K562 (cell line): ENCODE measurements around the gene C5orf47. TPM values are rescaled to one million over a fixed set of nuclear protein-coding genes. Genes with fewer than 3 reads are reported as not detected.
"Not testable (repeated sequence)": the region's sequence is repeated elsewhere in the genome, so short reads cannot be mapped to it uniquely, and the experiment has no call there.

ENCODE experiments used
- ATAC-seq: fragments of 200-7000 bp; cut with Tn5 transposase; 3 replicates; pipeline ENCODE4 v1.9.1; 2020; ENCODE audit warnings: moderate library complexity
- BruUV-seq: library from RNA; stranded (reverse); fragments of 400-500 nt; replicated peaks from 2 replicates; lab custom pipeline; 2021; lab: Mats Ljungman, UMichigan
- CTCF ChIA-PET: fragments of 300-600 bp; formaldehyde crosslinking; extraction: SDS; loops from one replicate; lab custom pipeline; 2021; ENCODE audit warnings: low intra/inter-chr PET ratio; lab: Yijun Ruan, JAX
- POLR2A ChIA-PET: fragments of 300-600, 350-650 bp; sonication (Branson Sonifier 250); formaldehyde crosslinking; extraction: SDS; loops from one replicate; lab custom pipeline; 2021; ENCODE audit warnings: antibody characterized with exemption, inconsistent platforms; lab: Yijun Ruan, JAX
- DNase-seq, 4 experiments: peaks; one replicate each; pipeline versions ENCODE4 v3.0.0 to v3.0.0-alpha.2; 2011 to 2018; ENCODE audit warnings: low spot score in 3 of 4, mixed read lengths in 3 of 4; ENCODE audit errors: extremely low read depth in 1 of 4
- FAIRE-seq: peaks from 2 replicates; lab custom pipeline; 2011; peaks lifted over from hg19 to GRCh38; lab: Jason Lieb, UNC
- H2AFZ ChIP-seq: 2 replicates; pipeline ENCODE4 v1.6.0; 2011; ENCODE audit warnings: low read depth, low read length, control low read depth, inconsistent platforms
- H3K27ac ChIP-seq: fragments of 200-600 bp; 3 replicates; pipeline ENCODE4 v1.8.0; 2011; ENCODE audit warnings: low read depth, mild to moderate bottlenecking, control low read depth, inconsistent platforms, low read length, moderate library complexity, mixed read lengths; ENCODE audit errors: extremely low read depth
- H3K27me3 ChIP-seq, 2 experiments: fragments of 300-600 bp in 1 of 2; 2 replicates in 1 of 2; 3 replicates in 1 of 2; pipeline versions ENCODE4 v1.6.0 to v1.8.0; 2011; ENCODE audit warnings: inconsistent platforms in 2 of 2, low read length in 2 of 2, mild to moderate bottlenecking in 1 of 2, mixed read lengths in 1 of 2, moderate library complexity in 1 of 2; ENCODE audit not compliant: control insufficient read depth in 2 of 2, insufficient read depth in 2 of 2
- H3K36me3 ChIP-seq: fragments of 300-600 bp; 3 replicates; pipeline ENCODE4 v1.8.0; 2011; ENCODE audit warnings: mild to moderate bottlenecking, low read length, inconsistent platforms; ENCODE audit not compliant: control insufficient read depth, insufficient read depth
- H3K4me1 ChIP-seq, 2 experiments: fragments of 200-600 bp in 1 of 2; replicated peaks in 1 of 2; 2 replicates in 1 of 2; 3 replicates in 1 of 2; pipeline versions ENCODE4 v1.5.1 to v1.8.0; 2011; ENCODE audit warnings: inconsistent platforms in 2 of 2, low read length in 2 of 2, mild to moderate bottlenecking in 1 of 2, mixed read lengths in 1 of 2, moderate library complexity in 1 of 2; ENCODE audit not compliant: control insufficient read depth in 2 of 2, insufficient read depth in 2 of 2
- H3K4me2 ChIP-seq: 2 replicates; pipeline ENCODE4 v1.6.1; 2011; ENCODE audit warnings: low read length, control low read depth, inconsistent platforms, mixed read lengths; ENCODE audit not compliant: insufficient read depth
- H3K4me3 ChIP-seq: fragments of 200-600 bp; sonication (generic), shearing (Covaris generic); 2 replicates; pipeline ENCODE4 v1.5.1; 2016; ENCODE audit warnings: control low read depth, inconsistent platforms
- H3K79me2 ChIP-seq: fragments of 200-600 bp; 3 replicates; pipeline ENCODE4 v1.8.0; 2011; ENCODE audit warnings: low read length, inconsistent platforms; ENCODE audit not compliant: control insufficient read depth, insufficient read depth
- H3K9ac ChIP-seq, 2 experiments: 2 replicates each; pipeline versions ENCODE4 v1.6.0 to v1.6.1; 2011; ENCODE audit warnings: low read depth in 2 of 2, low read length in 2 of 2, control low read depth in 1 of 2, inconsistent platforms in 1 of 2, mild to moderate bottlenecking in 1 of 2, mixed read lengths in 1 of 2; ENCODE audit not compliant: insufficient read depth in 1 of 2
- H3K9me1 ChIP-seq: one replicate; pipeline ENCODE4 v1.6.0; 2011; ENCODE audit warnings: inconsistent platforms, mild to moderate bottlenecking, low read length, moderate library complexity; ENCODE audit not compliant: control insufficient read depth, insufficient read depth
- H3K9me3 ChIP-seq: replicated peaks from 2 replicates; pipeline ENCODE4 v1.5.1; 2011; ENCODE audit warnings: low read depth, low read length, inconsistent platforms; ENCODE audit not compliant: control insufficient read depth, insufficient read depth
- H4K20me1 ChIP-seq: replicated peaks from 2 replicates; pipeline ENCODE4 v1.6.1; 2011; ENCODE audit warnings: low read length, inconsistent platforms, mixed read lengths; ENCODE audit not compliant: control insufficient read depth, insufficient read depth
- RAD21 ChIP-seq, 2 experiments: fragments of 250-450 bp in 1 of 2; fragments of 450-650 bp in 1 of 2; sonication (Bioruptor Pico) in 1 of 2; formaldehyde crosslinking in 1 of 2; IDR thresholded peaks in 1 of 2; conservative IDR thresholded peaks in 1 of 2; 2 replicates each; pipeline versions ENCODE4 v1.4.0 to v1.8.0; 2020 to 2022; ENCODE audit warnings: mild to moderate bottlenecking in 2 of 2, moderate library complexity in 1 of 2
- SMC3 ChIP-seq: conservative IDR thresholded peaks from 2 replicates; pipeline ENCODE4 v1.6.1; 2011; ENCODE audit warnings: low read depth, low read length, improper control_type of control experiment; ENCODE audit not compliant: insufficient read depth
- ZNF24 ChIP-seq: fragments of 450-650 bp; IDR thresholded peaks from 2 replicates; pipeline ENCODE4 v1.6.1; 2016
- WGBS: fragments of 100-300 bp; shearing (Covaris generic); methylation state at CpG from one replicate; pipeline ENCODE4 v1.1.6; 2016; ENCODE audit warnings: low coverage, mixed read lengths; ENCODE audit not compliant: insufficient coverage; ENCODE audit errors: missing lambda C conversion rate; 5-methylcytosine and 5-hydroxymethylcytosine counted together
- in situ Hi-C: fragments of 300-500 bp; cut with MboI; formaldehyde crosslinking; loops from 4 replicates; pipeline ENCODE4 v1.15.0; 2018; ENCODE audit warnings: inconsistent platforms, mixed read lengths
- intact Hi-C: fragments of 100-400 bp; cut with micrococcal nuclease; formaldehyde crosslinking; loops from 2 replicates; pipeline ENCODE4 v1.14.2; 2022
- polyA plus RNA-seq, 8 experiments: library from polyadenylated mRNA; depleted of rRNA in 4 of 8; stranded (reverse) in 5 of 8; unstranded in 3 of 8; fragments of >200 nt; fragmentation: Nextera tagmentation in 2 of 8; fragmentation: Illumina TruSeq in 1 of 8; extraction: Ambion mirVana in 2 of 8; extraction: Trizol in 1 of 8; gene quantifications; 2 replicates each; pipeline versions ENCODE4 v1.2.1 to v1.2.3, GENCODE V29; 2011 to 2014; ENCODE audit warnings: inconsistent platforms in 1 of 8, missing spikeins in 1 of 8
- total RNA-seq, 7 experiments: library from RNA; depleted of rRNA in 6 of 7; stranded (reverse); fragments of >200 nt in 6 of 7; fragmentation: Illumina TruSeq in 2 of 7; extraction: Trizol in 2 of 7; gene quantifications; 2 replicates each; pipeline versions ENCODE4 v1.2.1 to v1.2.3, GENCODE V29; 2011 to 2021; ENCODE audit warnings: low replicate concordance in 1 of 7
- TF ChIP-seq, protein P1 (sequence below), 2 experiments: fragments of 450-650 bp; formaldehyde crosslinking in 1 of 2; IDR thresholded peaks; 2 replicates each; pipeline versions ENCODE4 v1.4.0 to v1.6.1; 2014 to 2020; ENCODE audit warnings: mild to moderate bottlenecking in 2 of 2, borderline replicate concordance in 1 of 2, low read depth in 1 of 2
- TF ChIP-seq, protein P2 (sequence below): fragments of 450-650 bp; formaldehyde crosslinking; IDR thresholded peaks from 2 replicates; pipeline ENCODE4 v1.4.0; 2020; ENCODE audit warnings: mild to moderate bottlenecking, moderate library complexity
- TF ChIP-seq, protein P3 (sequence below), 3 experiments: IDR thresholded peaks in 2 of 3; conservative IDR thresholded peaks in 1 of 3; 2 replicates each; pipeline ENCODE4 v1.5.1; 2011 to 2012; ENCODE audit warnings: low read length in 3 of 3, mild to moderate bottlenecking in 3 of 3, control low read depth in 2 of 3, improper control_type of control experiment in 1 of 3, inconsistent platforms in 1 of 3, low read depth in 1 of 3, mixed read lengths in 1 of 3, moderate library complexity in 1 of 3; ENCODE audit not compliant: insufficient read depth in 2 of 3

The C5orf47 gene
- total and polyA plus RNA-seq, 9 of the 15 experiments (the other 6 are each of a cell fraction or from before 2014, with no cell fraction given), result 0.08 TPM; not detected in 8

DNA sequence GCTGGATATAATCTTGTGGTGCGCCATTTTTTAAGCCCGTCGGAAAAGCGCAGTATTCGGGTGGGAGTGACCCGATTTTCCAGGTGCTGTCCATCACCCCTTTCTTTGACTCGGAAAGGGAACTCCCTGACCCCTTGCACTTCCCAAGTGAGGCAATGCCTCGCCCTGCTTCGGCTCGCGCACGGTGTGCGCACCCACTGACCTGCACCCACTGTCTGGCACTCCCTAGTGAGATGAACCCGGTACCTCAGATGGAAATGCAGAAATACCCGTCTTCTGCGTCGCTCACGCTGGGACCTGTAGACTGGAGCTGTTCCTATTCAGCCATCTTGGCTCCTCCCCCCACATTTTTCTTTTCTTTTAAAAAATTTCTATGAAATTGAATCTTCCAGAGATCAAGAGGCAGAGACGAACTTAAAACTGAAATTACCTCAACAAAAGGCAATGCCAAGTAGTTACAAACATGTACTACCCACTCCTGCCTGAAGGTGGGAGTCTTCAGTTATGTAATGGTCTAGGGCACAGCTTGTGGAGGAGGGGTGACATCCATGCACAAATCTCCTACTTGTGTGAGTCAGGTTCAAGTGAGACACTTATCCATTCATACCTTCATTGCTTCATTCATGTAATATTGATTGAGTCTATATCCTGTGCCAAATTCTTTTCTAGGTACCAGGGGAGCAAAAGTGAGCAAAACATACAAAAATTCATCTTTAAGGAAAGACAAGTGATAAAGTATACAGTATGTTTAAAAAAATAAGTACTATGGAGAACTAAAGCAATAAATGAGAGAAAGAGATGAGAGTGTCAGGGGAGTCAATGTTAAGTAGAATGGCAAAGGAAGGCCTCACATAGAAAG is 31.3 kb downstream of the C5orf47 start:
- H3K79me2 ChIP-seq, H3K9me1 ChIP-seq, BruUV-seq, H3K9ac ChIP-seq, H3K36me3 ChIP-seq, H4K20me1 ChIP-seq, H3K4me1 ChIP-seq, H3K4me3 ChIP-seq, in situ Hi-C loops, H3K27me3 ChIP-seq, H3K4me2 ChIP-seq, H3K9me3 ChIP-seq, H2AFZ ChIP-seq, H3K27ac ChIP-seq: not testable (repeated sequence)
- TF ChIP-seq, protein P1, sequence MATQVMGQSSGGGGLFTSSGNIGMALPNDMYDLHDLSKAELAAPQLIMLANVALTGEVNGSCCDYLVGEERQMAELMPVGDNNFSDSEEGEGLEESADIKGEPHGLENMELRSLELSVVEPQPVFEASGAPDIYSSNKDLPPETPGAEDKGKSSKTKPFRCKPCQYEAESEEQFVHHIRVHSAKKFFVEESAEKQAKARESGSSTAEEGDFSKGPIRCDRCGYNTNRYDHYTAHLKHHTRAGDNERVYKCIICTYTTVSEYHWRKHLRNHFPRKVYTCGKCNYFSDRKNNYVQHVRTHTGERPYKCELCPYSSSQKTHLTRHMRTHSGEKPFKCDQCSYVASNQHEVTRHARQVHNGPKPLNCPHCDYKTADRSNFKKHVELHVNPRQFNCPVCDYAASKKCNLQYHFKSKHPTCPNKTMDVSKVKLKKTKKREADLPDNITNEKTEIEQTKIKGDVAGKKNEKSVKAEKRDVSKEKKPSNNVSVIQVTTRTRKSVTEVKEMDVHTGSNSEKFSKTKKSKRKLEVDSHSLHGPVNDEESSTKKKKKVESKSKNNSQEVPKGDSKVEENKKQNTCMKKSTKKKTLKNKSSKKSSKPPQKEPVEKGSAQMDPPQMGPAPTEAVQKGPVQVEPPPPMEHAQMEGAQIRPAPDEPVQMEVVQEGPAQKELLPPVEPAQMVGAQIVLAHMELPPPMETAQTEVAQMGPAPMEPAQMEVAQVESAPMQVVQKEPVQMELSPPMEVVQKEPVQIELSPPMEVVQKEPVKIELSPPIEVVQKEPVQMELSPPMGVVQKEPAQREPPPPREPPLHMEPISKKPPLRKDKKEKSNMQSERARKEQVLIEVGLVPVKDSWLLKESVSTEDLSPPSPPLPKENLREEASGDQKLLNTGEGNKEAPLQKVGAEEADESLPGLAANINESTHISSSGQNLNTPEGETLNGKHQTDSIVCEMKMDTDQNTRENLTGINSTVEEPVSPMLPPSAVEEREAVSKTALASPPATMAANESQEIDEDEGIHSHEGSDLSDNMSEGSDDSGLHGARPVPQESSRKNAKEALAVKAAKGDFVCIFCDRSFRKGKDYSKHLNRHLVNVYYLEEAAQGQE (IDR thresholded peaks at IDR 0.05; ENCODE audit: borderline replicate concordance), result peak; percentile 49; the same call in 1 of the 2 replicates
- TF ChIP-seq, protein P1 (CRISPR knock-in tag; IDR thresholded peaks at IDR 0.05; ENCODE audit: low read depth), result not testable (repeated sequence)
- TF ChIP-seq, protein P2, sequence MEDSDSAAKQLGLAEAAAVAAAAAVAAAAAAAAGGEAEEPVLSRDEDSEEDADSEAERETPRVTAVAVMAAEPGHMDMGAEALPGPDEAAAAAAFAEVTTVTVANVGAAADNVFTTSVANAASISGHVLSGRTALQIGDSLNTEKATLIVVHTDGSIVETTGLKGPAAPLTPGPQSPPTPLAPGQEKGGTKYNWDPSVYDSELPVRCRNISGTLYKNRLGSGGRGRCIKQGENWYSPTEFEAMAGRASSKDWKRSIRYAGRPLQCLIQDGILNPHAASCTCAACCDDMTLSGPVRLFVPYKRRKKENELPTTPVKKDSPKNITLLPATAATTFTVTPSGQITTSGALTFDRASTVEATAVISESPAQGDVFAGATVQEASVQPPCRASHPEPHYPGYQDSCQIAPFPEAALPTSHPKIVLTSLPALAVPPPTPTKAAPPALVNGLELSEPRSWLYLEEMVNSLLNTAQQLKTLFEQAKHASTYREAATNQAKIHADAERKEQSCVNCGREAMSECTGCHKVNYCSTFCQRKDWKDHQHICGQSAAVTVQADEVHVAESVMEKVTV (CRISPR knock-in tag), result 0 out of 2 replicates have a peak, but pooled peaks have one; percentile 29
- TF ChIP-seq SMC3, result peak; percentile 66
- peak; percentile 67; the same call in 1 of the 2 replicates for TF ChIP-seq ZNF24
- TF ChIP-seq, protein P3, sequence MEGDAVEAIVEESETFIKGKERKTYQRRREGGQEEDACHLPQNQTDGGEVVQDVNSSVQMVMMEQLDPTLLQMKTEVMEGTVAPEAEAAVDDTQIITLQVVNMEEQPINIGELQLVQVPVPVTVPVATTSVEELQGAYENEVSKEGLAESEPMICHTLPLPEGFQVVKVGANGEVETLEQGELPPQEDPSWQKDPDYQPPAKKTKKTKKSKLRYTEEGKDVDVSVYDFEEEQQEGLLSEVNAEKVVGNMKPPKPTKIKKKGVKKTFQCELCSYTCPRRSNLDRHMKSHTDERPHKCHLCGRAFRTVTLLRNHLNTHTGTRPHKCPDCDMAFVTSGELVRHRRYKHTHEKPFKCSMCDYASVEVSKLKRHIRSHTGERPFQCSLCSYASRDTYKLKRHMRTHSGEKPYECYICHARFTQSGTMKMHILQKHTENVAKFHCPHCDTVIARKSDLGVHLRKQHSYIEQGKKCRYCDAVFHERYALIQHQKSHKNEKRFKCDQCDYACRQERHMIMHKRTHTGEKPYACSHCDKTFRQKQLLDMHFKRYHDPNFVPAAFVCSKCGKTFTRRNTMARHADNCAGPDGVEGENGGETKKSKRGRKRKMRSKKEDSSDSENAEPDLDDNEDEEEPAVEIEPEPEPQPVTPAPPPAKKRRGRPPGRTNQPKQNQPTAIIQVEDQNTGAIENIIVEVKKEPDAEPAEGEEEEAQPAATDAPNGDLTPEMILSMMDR (IDR thresholded peaks at IDR 0.05 in 2 of 3, conservative IDR thresholded peaks at IDR 0.05 in 1 of 3; ENCODE audit: insufficient read depth in 2 of 3, low read depth in 1 of 3, low read length in 3 of 3), result peak; percentile 75 to 78 (median 76)
- TF ChIP-seq RAD21 (CRISPR knock-in tag; conservative IDR thresholded peaks at IDR 0.05 in 1 of 2, IDR thresholded peaks at IDR 0.05 in 1 of 2), result peak; percentile 66 to 87
- WGBS, result 39% methylated on average over 7 of the region's 19 CpGs
- ChIA-PET CTCF (interaction anchor here (0.7 kb wide), 1 partner anchor 307 kb away, joined by 3 read pairs; no protein-coding TSS in a partner anchor), POLR2A (interaction anchor here (0.7 kb wide), 1 partner anchor 24 kb away, joined by 3 read pairs; no protein-coding TSS in a partner anchor)
- ATAC-seq, result peak; percentile 96
- intact Hi-C loops, result loop anchor here (2.0 kb wide), 1 partner anchor 297 kb away; no protein-coding TSS in a partner anchor
- FAIRE-seq, result peak; percentile 99
- DNase-seq, result peak; percentile 63 to 77 (median 66)
